HG02885 (cell line): ENCODE results near the gene SLC2A10.

Experiments used
- ATAC-seq: cut with Tn5 transposase; IDR thresholded peaks from one replicate; pipeline ENCODE4 v1.9.1; 2021; ENCODE audit warnings: mild to moderate bottlenecking; ENCODE audit not compliant: unreplicated experiment, poor library complexity

The SLC2A10 gene

GRCh38 chr20:46701556-46701955 lies 7.9 kb upstream of the SLC2A10 start:
- no peak for ATAC-seq

- ATAC-seq: no peak
Observed at GRCh38 chr20:46701986-46702385, 7.5 kb upstream of the SLC2A10 start.

- no peak for ATAC-seq
Observed at GRCh38 chr20:46702447-46703203, 6.8 kb upstream of the SLC2A10 start.

GRCh38 chr20:46703435-46703834 lies 6.0 kb upstream of the SLC2A10 start:
- ATAC-seq: no peak

GRCh38 chr20:46704714-46705377 lies 4.6 kb upstream of the SLC2A10 start:
- ATAC-seq: no peak

GRCh38 chr20:46705378-46705729 lies 4.1 kb upstream of the SLC2A10 start:
- no peak for ATAC-seq

GRCh38 chr20:46706242-46706641 lies 3.2 kb upstream of the SLC2A10 start:
- no peak for ATAC-seq

GRCh38 chr20:46708172-46708860 lies 1.1 kb upstream of the SLC2A10 start:
- ATAC-seq: no peak

GRCh38 chr20:46709055-46709458 lies 392 bp upstream of the SLC2A10 start:
- no peak for ATAC-seq

- ATAC-seq: no peak
Observed at GRCh38 chr20:46710153-46710913, 884 bp downstream of the SLC2A10 start.

GRCh38 chr20:46712056-46712636 lies 2.7 kb downstream of the SLC2A10 start:
- ATAC-seq: no peak

GRCh38 chr20:46713957-46714834 lies 4.7 kb downstream of the SLC2A10 start:
- no peak for ATAC-seq

GRCh38 chr20:46715292-46715756 lies 5.9 kb downstream of the SLC2A10 start:
- no peak for ATAC-seq

- no peak for ATAC-seq
Observed at GRCh38 chr20:46717818-46718541, 8.5 kb downstream of the SLC2A10 start.

- no peak for ATAC-seq
Observed at GRCh38 chr20:46720019-46720418, 10.6 kb downstream of the SLC2A10 start.

GRCh38 chr20:46720776-46721425 lies 11.5 kb downstream of the SLC2A10 start:
- ATAC-seq: no peak

- no peak for ATAC-seq
Observed at GRCh38 chr20:46721476-46721875, 12.0 kb downstream of the SLC2A10 start.

- ATAC-seq: no peak
Observed at GRCh38 chr20:46722450-46722849, 13.0 kb downstream of the SLC2A10 start.
